ENCODE measurements around the gene IMMP2L.

DNA sequence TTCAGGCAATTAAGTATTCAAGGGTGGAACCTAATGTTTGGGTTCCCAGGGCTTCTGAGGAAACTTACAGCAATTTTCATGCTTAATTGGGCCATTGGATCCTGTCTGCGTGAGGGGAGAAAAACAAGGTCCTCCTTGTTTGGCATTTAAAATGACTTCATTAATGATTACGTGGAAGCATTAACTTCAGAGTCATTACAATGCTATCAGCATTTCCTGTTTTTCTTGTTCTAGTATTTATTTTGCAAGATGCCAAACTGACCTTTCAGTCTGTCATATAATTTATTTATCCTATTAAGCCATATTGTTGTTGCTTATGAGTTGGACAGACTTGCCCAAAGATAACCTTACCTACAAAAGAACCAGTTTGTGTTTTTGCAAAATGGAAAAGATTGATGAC, 795.4 kb downstream of the IMMP2L start:
- TF ChIP-seq, protein P1, sequence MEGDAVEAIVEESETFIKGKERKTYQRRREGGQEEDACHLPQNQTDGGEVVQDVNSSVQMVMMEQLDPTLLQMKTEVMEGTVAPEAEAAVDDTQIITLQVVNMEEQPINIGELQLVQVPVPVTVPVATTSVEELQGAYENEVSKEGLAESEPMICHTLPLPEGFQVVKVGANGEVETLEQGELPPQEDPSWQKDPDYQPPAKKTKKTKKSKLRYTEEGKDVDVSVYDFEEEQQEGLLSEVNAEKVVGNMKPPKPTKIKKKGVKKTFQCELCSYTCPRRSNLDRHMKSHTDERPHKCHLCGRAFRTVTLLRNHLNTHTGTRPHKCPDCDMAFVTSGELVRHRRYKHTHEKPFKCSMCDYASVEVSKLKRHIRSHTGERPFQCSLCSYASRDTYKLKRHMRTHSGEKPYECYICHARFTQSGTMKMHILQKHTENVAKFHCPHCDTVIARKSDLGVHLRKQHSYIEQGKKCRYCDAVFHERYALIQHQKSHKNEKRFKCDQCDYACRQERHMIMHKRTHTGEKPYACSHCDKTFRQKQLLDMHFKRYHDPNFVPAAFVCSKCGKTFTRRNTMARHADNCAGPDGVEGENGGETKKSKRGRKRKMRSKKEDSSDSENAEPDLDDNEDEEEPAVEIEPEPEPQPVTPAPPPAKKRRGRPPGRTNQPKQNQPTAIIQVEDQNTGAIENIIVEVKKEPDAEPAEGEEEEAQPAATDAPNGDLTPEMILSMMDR (conservative IDR thresholded peaks at IDR 0.05; ENCODE audit: low read depth, low read length) = no peak
- TF ChIP-seq EZH2 (IDR thresholded peaks at IDR 0.05; ENCODE audit: low read length, unreplicated experiment) = no peak
- TF ChIP-seq EZH2phosphoT487 (IDR thresholded peaks at IDR 0.05; ENCODE audit: borderline replicate concordance, low read length) = no peak
